Left cardiac atrium (tissue), 4 donors: ENCODE results near the gene CASK. TPM values are rescaled to one million over a fixed set of nuclear protein-coding genes. Genes with fewer than 3 reads are reported as not detected.

Source experiments
- ATAC-seq, 2 donors: fragments of 200-7000 bp; cut with Tn5 transposase; one replicate each; pipeline ENCODE4 v1.9.1; 2020; ENCODE audit warnings: mild to moderate bottlenecking in 2 of 2, moderate library complexity in 2 of 2
- DNase-seq: peaks from one replicate; pipeline ENCODE4 v3.0.0-alpha.2; 2020
- intact Hi-C, 2 donors: fragments of 100-400 bp; cut with DNase I; formaldehyde crosslinking; loops; one replicate each; pipeline versions ENCODE4 v1.14.1 to v1.15.1; 2022 to 2023
- total RNA-seq, 2 donors: library from RNA; stranded (reverse); fragmentation: NEBNext Ultra II Directional; extraction: Animal tissue kit (Norgen Biotek cat#: 25700); gene quantifications; one replicate each; pipeline ENCODE4 v1.2.1, GENCODE V29; 2021
- donor health status: DM: no; HTN: yes; CAD: no.
- donor health status: DM: no; HTN: yes; CAD: no; lungs with severe emphysema.
- donor health status: DM: yes; HTN: yes; CAD: no.
- donor health status: Dilated cardiomyopathy.

Gene CASK
- total RNA-seq, 2 donors from 2014 or later: 15.0 to 23.2 TPM

DNA sequence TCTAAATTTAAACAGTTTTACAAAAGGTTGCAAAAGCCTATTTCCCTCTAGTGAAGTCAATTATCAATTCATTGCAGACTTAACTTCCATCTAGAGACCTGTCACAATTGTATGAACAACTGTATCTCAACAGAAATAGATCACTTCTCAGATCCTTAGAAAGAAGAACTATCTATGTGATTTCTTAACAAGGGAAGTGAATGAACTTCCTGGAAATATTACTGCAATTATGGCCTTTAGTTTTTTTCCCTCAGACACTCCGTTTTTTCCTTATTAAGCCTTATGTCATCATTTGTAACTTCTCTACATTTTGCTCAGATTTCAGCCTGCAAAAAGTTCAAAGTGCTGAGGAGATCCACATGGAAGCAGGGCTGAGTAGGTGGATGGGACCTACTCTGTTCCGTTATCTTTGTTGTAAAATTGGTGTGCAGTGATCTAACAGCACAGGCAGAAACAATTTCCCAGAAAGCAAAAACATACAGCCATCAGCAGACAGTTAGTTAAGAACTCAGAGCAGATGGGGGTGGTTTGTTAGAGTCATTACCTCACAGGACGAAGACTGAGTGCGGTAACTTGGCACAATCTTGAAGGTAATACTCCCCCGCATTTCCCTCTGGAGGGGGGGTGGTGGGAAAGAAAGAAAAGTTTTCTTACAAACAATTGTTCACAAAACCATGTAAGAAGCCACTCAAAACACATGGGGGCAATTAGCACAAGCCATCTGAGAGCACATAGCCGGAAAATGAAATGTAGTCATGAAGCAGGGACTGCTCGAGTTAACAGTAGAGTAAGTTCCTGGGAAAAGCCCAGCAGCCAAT is 363.9 kb downstream of the CASK start:
- DNase-seq (no peak), ATAC-seq (peak in 1 of 2 donors; percentile 81)

DNA sequence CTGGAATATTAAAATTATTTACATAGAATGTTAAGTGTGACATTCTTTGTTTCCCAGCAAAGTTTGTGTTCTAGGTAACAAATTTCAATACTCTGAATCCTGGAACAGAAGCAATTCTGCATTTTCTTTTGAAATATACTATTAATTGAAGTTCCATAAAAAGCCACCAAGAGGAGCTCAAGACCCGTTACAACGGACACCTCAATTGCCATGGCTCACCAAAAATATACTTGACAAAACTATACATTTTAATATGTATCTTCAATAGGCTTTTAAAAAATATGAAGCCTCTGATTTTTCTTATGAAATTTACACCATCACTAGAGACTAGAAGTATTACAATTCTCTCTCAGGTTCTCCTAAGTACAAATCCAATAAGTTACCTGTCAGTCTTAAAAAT is 364.8 kb downstream of the CASK start:
- ATAC-seq: peak in 1 of 2 donors; percentile 30
- intact Hi-C loops: loop anchor here in 1 of 2 donors (2.0 kb wide), 1 partner anchor 202 kb away; no protein-coding TSS in a partner anchor
- no peak for DNase-seq

More for the DNA sequence above, 363.9 kb downstream of the CASK start:
- intact Hi-C loops: loop anchor here in 1 of 2 donors (2.0 kb wide), 1 partner anchor 201 kb away; no protein-coding TSS in a partner anchor

DNA sequence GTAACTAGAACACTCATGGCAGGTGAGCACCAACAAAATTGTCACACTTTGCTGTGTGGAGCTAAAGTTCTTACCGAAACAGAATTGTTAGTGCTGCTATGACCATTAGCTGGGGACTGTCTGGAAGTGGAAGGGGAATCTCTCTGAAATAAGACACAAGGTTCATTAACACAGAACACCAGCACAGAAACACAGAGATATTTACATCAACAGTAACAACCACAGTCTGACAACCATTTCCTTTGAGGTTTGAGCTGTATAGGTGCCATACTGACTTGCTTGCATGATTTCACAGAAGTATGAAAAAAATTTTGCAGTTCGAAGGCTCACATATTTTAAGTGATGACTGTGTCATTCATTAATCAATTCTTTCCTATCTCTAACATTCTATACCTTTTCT is 366.4 kb downstream of the CASK start:
- ATAC-seq (no peak), DNase-seq (no peak)
- intact Hi-C loops: no loop called here

DNA sequence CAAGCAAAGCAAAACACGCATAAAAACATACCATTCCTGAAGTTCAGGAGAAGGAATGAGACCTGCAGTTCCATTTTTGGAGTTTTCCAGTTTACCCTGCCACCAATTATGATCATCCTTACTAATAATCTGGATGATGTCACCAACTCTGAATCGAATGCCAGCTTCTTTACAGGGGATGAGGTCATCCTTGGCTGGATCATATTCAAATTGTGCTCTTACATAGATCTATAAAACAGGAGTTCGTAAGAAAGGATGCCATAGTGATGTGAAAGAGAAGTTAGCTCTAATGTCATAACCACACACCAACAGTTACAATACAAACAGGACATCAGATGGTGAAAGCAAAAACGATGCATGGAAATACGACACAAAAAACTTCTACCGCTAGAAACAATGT is 369.7 kb downstream of the CASK start:
- intact Hi-C loops: no loop called here
- DNase-seq (no peak), ATAC-seq (no peak)

DNA sequence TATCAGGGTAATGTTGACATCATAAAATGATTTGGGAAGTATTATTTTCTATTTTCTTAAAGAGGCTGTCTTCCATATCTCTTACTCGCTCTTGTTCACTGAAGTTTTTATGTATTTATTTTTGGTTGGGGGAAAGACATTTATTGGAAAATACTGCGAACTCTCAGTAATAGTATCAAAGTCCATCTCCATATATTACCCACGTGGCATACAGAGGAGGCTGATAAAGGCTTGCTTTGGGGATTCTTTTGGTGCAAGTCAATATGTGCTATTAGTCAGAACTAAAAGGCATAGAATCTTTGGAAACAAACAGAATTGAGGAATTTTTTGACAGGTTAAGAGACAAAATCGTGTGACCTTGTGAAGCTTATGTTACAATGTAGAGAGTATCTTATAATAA is 374.9 kb downstream of the CASK start:
- intact Hi-C loops: no loop called here
- ATAC-seq (no peak), DNase-seq (no peak)

- intact Hi-C loops: no loop called here
- DNase-seq: no peak
- ATAC-seq: no peak
Measured at GRCh38 chrX:41543668-41544067, 379.7 kb downstream of the CASK start.

GRCh38 chrX:41543025-41543424 is 380.3 kb downstream of the CASK start:
- DNase-seq (no peak), ATAC-seq (no peak)
- intact Hi-C loops: no loop called here

- DNase-seq (no peak), ATAC-seq (no peak)
- intact Hi-C loops: no loop called here
Measured at GRCh38 chrX:41542536-41542935, 380.8 kb downstream of the CASK start.

DNA sequence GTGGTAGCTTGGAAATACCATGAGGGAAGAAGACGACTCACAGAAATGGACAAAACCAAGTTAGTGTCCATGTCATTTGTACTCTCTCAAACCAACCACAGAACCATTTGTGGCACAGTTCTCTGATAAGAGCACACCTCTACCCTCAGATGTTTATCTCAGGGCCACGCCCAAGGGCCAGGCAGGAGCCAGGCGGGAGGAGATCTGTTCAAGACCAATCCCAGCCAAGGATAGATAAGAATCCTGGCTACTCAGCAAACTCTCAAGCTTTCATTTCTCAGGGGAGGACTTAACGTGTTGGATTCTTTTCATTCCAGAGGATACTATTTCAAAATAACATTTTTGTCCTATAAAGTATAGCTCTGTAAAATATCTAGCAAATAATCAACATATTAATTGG is 381.2 kb downstream of the CASK start:
- intact Hi-C loops: no loop called here
- ATAC-seq: no peak
- DNase-seq: no peak

DNA sequence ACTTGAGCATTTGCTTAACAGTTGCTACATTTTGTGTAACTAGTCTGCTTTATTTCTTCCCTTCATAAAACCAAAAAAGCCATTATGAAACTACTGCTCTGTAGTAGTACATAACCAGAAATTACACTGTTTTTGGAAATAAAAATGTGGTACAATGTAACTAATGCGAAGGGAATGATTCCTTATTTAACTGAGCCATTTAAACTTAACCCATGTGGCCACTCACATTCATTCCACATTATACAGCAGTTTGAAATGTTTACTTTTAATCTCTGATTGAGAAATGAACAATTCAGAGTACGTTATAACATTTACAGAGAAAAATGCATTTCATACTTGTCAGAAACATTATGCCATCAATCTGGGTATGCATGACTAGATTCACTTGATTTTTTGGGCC is 382.0 kb downstream of the CASK start:
- no peak for ATAC-seq
- DNase-seq: no peak
- intact Hi-C loops: no loop called here

- DNase-seq: no peak
- ATAC-seq: no peak
- intact Hi-C loops: no loop called here
Measured at GRCh38 chrX:41538707-41539106, 384.6 kb downstream of the CASK start.

DNA sequence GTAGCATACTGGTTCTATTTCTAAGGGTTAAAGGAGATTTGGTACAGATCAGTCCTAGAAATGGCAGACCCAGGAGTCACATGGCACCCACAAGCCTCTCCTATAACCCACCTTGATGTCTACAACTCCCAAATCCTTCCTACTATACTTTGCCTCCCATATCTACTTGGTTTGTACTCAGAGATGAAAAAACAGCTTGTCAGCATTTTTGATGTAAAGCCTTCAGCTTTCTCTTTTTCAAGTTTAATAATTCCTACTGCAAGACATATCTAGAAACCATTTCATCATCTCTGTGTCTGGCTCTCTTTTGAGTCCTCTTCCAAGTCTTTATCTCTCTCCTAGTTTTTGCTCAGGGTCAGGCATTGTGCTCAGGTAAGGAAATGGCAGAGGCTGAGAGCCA is 393.3 kb downstream of the CASK start:
- intact Hi-C loops: no loop called here
- no peak for ATAC-seq

GRCh38 chrX:41529221-41529620 is 394.1 kb downstream of the CASK start:
- no peak for DNase-seq
- intact Hi-C loops: no loop called here
- ATAC-seq: no peak

More for the DNA sequence above, 393.3 kb downstream of the CASK start:
- DNase-seq: no peak

- intact Hi-C loops: no loop called here
- DNase-seq: no peak
- no peak for ATAC-seq
Measured at GRCh38 chrX:41528784-41529183, 394.6 kb downstream of the CASK start.

- intact Hi-C loops: no loop called here
Measured at GRCh38 chrX:41526925-41527324, 396.4 kb downstream of the CASK start.

GRCh38 chrX:41526271-41526670 is 397.1 kb downstream of the CASK start:
- ATAC-seq (peak in 1 of 2 donors; percentile 31), DNase-seq (no peak)
- intact Hi-C loops: no loop called here

More at GRCh38 chrX:41526925-41527324, 396.4 kb downstream of the CASK start:
- ATAC-seq (no peak), DNase-seq (no peak)

- DNase-seq: no peak
- intact Hi-C loops: no loop called here
- ATAC-seq: no peak
Measured at GRCh38 chrX:41522671-41523070, 400.7 kb downstream of the CASK start.

- intact Hi-C loops: no loop called here
- ATAC-seq: no peak
- no peak for DNase-seq
Measured at GRCh38 chrX:41522081-41522480, 401.3 kb downstream of the CASK start.

- intact Hi-C loops: no loop called here
- ATAC-seq (no peak), DNase-seq (no peak)
Measured at GRCh38 chrX:41519468-41519867, 403.9 kb downstream of the CASK start.

GRCh38 chrX:41518841-41519220 is 404.5 kb downstream of the CASK start:
- ATAC-seq: no peak
- intact Hi-C loops: no loop called here
- DNase-seq: no peak

- ATAC-seq (no peak), DNase-seq (no peak)
- intact Hi-C loops: no loop called here
Measured at GRCh38 chrX:41518127-41518840, 405.1 kb downstream of the CASK start.
